Right renal pelvis (tissue), 4 donors: ENCODE data around the gene RFX5. TPM values are rescaled to one million over a fixed set of nuclear protein-coding genes. Genes with fewer than 3 reads are reported as not detected.
A peak's percentile ranks its signal among the peaks of the same experiment; 100 is the strongest.
"Not testable (repeated sequence)": the region's sequence is repeated elsewhere in the genome, so short reads cannot be mapped to it uniquely, and the experiment has no call there.

Experiments
- DNase-seq, 4 donors: peaks; one replicate each; pipeline ENCODE4 v3.0.0-alpha.2; 2013; ENCODE audit warnings: low read depth in 4 of 4, low spot score in 3 of 4, missing footprints in 1 of 4
- polyA plus RNA-seq, 4 donors: library from polyadenylated mRNA; unstranded; fragments of 120-200 nt; gene quantifications; one replicate each; pipeline ENCODE4 v1.2.1, GENCODE V29; 2013; ENCODE audit not compliant: insufficient read length in 4 of 4

Gene RFX5
- 10 to 100 TPM; 43.4 to 46.8 (median 45.3) TPM for polyA plus RNA-seq

GRCh38 chr1:151346769-151347522 is at the start of gene RFX5:
Gene RFX5 (minus strand): TSS chr1:151347252. CDS start chr1:151346320, 932 bp downstream.
- peak; percentile 88 to 95 (median 92) for DNase-seq

DNA sequence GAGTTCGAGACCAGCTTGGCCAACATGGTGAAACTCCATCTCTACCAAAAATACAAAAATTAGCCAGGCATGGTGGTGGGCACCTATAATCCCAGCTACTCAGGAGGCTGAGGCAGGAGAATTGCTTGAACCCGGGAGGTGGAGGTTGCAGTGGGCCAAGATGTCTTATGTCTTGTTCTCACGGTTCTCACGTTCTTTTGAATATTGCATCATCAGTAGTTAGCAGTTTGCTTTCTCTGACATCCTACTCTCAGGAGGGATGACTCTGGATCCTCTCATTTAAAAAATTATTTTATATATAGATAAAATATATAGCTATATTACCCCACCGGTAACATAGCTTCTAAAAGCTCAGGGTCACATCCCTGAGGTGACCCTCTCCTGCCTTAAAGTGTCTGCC is 49.2 kb upstream of the RFX5 start:
- not testable (repeated sequence) for DNase-seq

DNA sequence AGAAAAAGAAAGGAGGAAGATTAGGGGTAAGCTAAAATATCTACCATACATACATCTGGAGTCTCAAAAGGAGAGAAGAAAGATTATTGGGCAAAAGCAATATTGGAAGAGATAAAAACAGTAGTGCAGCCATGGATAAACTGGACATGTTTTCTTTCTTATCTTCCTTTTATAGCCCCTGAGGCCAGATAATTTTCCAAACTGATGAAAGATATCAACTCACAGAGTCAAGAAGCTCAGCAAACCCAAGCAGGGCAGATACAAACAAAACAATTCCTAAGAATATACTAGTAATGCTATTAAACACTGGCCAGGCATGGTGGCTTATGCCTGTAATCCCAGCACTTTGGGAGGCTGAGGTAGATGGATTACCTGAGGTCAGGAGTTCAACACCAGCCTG is 46.5 kb upstream of the RFX5 start:
- DNase-seq = no peak

- DNase-seq = no peak
These were observed 44.1 kb upstream of the RFX5 start for GRCh38 chr1:151391079-151391563.

DNA sequence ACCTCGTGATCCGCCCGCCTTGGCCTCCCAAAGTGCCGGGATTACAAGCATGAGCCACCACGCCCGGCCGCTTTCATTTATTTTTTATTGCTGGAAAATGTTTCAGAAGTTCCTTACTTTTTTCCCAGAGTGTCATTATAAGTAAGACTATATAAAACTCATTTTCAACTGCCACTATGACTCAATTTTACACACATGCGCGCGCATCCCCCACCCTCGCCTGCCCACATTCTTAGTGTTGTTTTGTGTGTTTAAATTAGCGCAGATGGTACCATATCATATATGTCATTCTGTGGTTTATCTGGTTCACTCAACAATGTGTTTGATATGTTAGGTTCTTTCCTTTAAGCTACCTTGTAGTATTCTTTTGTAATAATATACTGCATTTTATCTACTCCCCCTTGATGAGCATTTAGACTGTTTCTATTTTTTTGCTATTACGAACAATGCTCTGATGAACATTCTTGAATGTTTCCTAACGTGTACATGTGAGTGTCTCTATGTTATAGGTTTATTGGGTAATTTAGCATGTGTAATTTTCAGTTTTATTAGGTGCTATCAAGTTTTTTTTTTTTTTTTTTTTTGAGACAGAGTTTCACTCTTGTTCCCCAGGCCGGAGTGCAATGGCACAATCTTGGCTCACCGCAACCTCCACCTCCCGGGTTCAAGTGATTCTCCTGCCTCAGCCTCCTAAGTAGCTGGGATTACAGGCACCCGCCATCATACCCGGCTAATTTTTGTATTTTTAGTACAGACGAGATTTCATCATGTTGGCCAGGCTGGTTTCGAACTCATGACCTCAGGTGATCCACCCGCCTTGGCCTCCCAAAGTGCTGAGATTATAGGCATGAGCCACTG is 43.4 kb upstream of the RFX5 start:
- DNase-seq = not testable (repeated sequence)

- DNase-seq = no peak
These were observed 39.0 kb upstream of the RFX5 start for GRCh38 chr1:151386002-151386401.

- no peak for DNase-seq
These were observed 37.5 kb upstream of the RFX5 start for GRCh38 chr1:151384584-151384983.

- no peak for DNase-seq
These were observed 30.3 kb upstream of the RFX5 start for GRCh38 chr1:151377150-151377884.

DNA sequence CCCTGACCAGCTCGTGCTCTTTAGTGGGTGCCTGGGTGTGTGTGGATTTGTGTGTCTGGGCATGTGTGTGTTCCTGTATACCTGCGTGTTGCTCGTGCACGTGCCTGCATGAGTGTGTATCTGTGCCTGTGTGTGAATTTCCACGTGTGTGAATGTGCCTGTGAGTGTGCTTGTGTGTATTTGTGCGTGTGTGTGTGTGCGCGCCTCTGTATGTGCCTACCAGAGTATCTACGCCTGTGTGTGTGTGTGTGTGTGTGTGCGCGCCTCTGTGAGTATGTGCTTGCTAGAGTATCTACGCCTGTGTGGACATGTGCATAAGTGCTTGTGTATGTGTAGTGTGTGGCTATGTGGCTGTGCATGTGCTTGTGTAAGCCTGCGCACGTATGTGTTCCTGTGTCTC is 26.1 kb upstream of the RFX5 start:
- DNase-seq = no peak

DNA sequence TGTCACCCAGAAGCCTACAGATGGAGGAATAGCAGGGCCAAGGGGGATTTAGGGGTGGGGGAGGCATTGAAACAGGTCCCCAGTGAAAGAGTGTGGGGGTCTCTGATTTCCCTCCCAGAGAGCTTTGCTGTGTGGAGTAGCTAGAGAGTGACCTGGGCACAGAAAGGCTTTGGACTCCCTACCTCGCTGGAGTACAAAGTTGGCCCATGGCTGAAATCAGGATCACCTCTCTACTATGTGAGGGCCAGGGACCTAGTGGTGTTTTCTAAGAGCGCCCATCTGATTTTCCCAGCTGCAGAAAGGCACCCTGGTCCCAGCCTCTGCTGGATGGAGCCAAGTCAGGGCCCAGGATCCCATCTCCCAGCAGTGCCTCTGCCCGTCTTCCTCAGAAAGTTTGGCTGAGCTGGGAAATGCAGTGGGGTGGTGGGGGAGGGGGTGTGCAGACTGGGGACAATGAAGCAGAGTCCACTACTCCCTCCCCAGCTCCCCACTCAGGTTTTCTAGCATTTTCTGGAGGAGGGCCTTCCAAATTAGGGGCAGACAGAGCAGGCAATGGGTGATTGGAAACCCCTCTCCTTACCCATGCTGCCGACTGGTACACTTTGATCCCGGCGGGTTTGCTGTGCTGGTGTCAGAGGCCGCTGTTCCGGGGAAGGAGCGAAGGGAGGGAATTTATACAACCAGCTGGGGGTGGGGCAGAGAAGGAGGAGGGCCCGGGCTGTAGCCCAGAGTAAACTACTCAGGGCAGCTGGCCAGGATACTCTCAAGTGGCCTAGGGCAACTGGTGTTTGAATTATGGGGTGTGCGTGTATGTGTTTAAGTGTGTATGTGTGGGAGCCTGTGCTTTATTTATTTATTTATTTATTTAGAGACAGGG is 25.2 kb upstream of the RFX5 start, which contains the start of gene SELENBP1:
TSS of gene SELENBP1 (minus strand) at position 648 of the 877 bp plus-strand sequence. CDS start at position 584, 64 bp downstream.
- peak; percentile 55 to 72 (median 66) for DNase-seq

GRCh38 chr1:151371370-151372057 is 24.5 kb upstream of the RFX5 start:
- peak in 3 of 4 donors; percentile 28 to 43 (median 28) for DNase-seq

DNA sequence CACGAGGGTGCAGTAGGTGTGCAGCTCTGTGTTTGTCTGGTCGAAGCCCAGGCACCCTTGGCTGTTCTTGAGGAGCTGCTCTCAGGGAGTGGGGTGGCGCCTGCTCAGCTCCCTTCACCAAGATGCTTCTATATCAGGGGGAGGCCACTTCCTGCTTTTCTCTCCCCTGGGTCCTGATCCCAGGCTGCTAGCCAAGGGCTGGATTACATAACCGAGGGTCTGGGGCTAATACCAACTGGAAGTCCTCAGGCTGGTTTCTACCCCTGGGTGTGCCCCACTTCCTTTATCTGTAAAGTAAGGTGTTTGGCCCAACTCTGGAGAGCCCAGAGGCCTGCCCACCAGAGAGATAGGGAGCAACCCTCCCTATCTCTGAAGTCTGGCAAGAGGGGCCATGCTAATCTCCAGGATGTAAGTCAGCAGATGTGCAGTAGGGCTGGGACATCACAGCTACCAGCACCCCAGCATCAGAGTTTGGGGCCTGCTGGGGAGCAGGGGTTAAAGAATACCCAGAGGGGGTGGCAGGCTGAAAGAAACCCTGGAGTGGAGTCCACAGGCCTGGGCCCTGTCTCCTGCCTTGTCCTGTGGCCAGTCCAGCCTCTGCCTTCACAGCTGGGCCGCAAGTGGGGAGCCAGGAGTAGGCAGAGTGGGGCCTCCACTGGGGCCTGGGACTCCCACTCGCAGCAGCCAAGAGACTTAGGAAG is 23.3 kb upstream of the RFX5 start:
- DNase-seq = no peak

DNA sequence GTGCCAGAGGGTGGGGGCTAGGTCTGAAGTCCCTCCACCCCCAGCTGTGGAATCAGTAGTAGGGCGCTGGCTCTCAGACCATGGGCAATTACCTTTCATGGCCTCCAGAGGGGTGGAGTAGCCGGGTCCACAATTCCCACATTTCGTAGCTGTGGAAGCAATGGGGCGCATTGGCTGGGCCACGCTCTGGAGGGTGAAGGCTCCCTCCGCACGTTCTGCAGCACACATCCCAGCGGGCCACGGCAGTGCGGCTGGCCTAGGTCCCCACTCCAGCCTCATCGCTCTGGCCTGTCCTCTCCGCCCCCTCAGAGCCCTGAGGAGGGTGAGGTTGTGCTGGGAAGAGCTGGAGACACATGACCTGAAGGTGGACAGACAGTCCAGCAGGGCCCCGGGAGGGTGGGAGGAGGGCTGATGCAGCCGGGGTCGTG is 22.6 kb upstream of the RFX5 start:
- no peak for DNase-seq

GRCh38 chr1:151369302-151369610 is 22.2 kb upstream of the RFX5 start:
- DNase-seq = no peak

DNA sequence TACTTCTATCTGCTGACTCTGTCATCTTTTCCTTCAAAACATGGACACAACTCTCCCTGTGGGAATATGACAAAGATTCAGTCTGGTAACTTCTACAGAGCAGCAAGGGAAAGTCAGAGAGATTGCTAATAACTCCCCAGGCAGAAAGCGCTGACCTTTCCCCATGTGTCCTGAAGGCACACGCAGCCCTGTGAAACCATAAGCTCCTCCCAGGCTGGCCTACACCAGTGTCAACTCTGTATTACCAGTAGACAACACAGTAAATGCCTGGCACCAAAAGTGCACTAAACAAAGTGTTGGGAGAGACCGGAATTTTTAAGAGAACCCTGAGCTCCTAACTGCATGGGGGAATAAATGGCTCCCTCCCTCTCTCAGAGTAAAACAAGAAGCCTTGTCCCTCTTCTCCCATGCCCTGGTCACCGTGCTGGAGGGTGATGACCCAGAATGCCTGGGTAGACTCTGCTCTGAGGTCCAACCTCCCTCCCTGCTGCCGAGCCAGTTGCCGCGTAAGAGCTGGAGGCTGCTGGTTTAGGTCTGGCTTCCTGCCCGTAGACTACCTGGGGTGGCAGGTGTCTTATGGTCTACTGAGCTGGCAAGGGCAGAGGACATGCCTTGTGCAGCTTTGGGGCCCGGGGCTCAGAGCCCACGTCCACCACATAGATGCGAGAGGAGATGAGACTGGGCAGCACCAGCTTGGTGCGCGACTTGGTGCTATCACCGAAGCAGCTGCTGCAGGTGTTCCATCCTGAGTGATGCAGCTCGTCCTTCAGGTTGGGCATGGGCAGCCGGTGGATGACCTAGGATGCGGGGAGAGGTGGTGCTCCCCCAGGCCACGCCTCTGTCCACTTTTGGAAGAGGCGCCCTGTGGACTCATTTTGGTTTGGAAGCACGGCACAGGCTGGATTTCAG is 21.6 kb upstream of the RFX5 start:
- no peak for DNase-seq

DNA sequence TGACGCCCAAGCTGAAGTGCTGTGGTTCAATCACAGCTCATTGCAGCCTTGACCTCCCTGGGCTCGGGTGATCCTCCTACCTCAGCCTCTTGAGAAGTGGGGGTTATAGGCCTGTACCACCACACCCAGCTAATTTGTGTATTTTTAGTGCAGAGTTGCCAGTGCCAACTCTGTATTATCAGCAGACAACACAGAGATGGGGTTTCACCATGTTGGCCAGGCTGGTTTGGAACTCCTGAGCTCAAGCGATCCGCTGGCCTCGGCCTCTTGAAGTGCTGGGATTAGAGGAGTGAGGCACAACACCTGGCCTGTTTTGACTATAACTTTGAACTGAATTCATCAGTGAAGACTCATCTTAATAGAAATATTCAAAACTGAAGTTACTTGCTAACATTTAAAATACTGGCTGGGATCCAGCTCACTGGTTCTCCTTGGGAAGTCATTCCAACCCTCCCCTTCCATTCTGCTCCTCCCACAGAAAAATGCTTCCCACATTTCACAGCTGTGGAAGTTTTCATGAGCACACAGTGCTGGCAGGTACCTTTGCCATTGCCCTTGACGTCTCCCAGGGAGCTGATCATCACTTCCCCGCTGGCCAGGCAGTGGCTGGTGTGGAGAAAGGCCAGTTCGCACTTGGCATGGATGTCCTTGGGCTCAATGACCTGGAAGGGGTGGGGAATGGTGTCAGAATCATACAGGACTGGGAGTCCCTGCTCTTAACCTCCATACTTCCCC is 20.8 kb upstream of the RFX5 start:
- no peak for DNase-seq

DNA sequence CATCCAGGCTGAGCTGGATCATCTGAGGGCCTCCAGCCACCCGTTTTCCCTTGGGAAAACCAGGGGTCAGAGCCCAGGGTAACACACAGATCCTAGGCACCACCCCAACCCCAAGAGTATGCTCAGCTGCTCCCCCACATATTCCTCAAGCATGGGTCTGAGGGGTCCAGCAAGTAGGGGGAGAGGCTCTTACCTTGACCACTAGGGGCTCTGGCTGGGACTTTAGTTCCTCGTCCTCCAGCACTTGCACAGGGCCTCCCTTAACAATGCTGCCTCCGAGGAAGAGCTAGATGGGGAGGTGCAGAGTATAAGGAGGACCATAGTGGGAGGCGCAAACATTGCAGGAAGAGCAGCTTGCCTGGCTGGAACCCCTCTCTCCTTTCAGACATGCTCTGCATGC is 17.9 kb upstream of the RFX5 start:
- DNase-seq = no peak
